SIG-M5 (cell line): ENCODE data around the gene PLEKHH2.
"Not testable (repeated sequence)": the region's sequence is repeated elsewhere in the genome, so short reads cannot be mapped to it uniquely, and the experiment has no call there.

Experiments
- DNase-seq: peaks from one replicate; lab custom pipeline; 2025; lab: John Stamatoyannopoulos, UW

Gene PLEKHH2

DNA sequence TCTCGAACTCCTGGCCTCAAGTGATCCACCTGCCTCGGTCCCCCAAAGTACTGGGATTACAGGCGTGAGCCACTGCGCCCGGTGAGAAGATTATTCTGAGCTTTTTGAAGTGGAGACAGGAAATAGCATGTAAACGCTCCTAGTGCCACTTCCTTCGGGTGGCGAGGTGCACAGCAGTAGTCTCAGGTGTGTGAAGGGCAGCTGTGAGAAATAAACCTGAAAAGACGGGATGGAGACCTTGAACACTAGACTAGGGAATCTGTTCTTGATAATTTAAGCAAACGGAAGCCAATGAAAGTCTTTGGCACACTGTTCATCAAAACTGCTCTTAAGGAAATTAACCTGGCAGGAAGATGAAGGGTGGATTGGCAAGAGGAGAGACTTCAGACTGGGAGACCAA lies 439 bp upstream of the PLEKHH2 start:
- no peak for DNase-seq

DNA sequence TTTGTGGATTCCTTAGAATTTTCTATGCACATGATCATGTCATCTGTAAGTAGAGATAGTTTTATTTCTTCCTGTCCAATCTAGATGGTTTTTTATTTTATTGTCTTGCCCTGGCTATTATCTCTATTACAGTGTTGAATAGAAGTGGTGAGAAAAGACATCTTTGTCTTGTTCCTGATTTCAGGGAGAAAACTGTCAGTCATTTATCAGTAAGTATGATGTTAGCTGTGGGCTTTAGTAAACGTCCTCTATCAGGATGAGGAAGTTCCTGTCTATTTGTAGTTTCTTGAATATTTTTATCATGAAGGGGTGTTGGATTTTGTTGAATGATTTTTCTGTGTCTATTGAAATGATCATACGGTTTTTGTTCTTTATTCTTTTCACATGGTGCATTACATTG lies 5.3 kb downstream of the PLEKHH2 start:
- DNase-seq: no peak

DNA sequence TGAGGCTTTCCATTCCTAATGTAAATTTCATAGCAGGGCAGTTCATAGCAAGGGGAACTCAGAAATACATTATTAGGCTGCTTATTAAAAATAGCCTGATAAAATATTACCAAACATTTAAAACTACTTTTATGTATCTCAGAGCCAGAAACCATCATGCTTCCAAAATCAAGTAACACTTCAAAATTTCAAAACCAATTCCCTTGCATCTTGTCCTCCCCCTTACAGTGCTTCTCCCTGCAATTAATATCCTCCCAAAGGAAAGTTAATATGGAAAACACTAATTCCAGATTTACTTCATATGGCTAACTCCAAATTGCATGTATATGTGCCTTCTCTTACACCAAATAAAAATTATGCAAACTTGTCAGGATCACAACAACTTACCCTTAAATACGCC lies 6.6 kb downstream of the PLEKHH2 start:
- DNase-seq: no peak

DNA sequence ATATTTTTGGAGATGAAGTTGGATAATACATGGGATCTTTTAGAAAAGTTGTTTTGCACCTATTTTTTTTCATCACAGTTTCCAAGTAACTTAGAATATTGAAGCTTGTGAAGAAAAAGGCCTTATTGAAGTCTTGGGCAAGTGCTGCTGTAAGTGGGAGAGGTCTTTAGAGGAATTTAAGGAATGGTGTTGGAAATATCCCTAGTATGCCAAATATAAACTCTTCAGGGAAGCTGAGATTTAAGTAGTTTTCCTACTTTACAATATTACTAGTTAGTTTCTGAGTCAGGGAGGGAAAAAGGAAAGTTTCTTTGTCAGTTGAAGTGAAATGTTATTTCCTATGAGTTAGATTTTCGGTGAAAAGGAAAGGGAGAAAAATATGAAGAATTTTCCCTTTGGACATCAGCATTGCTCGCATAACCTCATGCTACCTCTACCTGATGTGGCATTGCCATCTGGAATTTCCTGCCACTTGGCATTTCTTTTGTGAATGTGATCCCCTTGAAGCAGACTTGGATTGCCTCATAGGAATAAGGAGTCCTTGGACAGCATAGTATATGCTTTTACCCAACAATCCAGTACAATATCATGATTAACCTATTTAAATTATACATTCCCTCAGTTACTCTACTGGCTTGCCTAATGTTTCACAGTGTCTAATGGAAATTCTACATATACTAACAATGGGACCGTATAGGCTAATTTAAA lies 12.1 kb downstream of the PLEKHH2 start:
- no peak for DNase-seq

DNA sequence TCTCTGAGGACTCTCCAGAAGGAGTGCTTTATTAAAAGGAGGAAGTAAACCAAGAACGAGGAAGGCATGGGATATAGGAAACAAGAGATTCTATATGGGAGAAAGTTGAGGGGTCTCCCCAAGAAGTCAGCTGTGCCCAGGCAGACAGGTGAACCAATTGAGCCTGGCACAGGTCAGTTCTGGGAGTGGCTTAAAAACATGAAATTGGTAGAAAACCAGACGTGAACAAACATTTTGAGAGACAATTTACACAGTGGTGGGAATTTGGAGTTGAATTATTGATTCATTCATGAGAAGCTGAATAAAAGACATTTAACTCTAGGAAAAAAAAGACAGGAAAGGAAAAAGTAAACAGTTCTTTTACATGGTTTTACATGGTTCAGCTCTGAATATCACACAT lies 16.4 kb downstream of the PLEKHH2 start:
- DNase-seq: no peak

DNA sequence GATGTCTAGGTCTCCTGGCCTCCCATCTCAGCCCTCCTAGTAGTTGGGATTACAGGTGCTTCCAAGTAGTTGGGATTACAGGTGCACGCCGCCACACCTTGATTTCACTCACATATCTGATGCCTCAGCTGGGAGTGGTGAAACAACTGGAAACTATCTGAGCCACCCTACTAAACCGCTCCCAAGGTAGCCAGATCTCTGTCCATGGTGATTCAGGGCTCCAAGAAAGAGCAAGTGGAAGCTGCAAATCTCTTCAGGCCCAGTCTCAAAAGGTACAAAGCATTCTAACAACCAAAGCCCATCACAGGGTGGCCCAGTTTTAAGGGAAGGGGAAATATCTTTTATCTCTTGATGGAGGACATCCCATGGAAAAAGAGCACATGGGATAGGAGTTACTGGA lies 20.2 kb downstream of the PLEKHH2 start:
- DNase-seq: no peak

DNA sequence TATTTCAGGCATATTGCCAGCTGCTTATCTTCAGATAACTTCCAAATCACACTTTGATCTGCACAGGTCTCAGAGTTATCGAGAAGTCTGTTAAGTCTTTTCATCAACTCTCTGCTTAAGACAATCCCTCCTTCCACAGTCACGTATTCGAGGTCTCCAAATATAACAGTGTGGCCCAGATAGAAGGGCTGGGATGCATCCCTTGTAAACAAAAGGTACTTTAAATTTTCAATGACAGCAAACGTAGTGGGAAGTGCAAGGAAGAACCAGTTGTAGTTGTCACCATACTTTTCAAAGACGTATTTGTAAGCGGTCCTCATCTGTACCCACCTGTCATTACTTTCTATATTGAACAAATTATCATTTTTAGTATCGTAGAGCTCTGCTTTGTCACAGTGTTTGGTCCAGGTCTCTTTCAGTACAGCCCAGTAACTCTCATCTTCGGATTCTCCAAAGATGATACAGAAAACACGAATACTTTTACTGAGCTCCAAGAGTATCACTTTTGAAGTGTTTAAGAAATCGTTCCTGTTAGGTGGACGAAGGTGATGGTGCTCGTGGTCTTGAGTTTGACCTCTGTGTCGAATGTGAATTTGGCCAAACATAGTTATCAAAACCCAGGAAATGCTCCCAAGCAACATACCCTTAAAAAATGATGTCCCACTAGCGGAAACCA lies 38.7 kb downstream of the PLEKHH2 start:
- no peak for DNase-seq

DNA sequence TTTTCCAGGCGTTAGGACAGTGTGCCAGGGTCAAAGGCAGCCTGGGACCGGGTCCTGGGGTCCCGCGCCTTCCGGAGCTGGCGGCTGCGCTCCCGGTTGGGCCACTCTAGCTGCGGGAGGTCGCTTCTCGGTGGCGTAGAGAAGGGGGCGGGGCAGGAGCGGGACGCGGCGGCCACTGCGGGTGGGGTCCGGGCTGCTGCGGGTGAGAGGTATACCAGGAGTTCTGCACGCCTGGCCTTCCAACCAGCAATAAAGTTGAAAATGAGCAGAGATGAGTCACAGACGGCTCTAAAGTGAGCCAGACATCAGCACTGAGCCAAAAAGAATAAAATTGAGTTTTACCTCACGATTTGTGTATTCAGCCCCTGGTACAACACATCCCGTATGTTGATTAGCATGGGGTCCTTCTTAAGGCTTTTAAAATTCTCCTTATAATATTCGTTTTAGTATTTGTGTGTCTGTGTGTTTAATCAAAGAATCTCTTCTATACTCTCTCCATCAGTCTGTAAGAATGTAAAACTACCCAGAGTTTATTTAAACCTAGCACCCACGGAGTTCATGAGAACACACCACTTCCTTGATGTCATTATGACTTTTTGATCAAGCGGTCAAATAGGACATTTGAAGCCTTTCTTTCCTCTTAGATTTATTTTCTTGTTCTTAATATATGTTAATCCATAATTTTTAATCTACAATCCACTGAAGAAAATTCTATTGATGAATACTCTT lies 39.4 kb downstream of the PLEKHH2 start, which contains the start of gene C1GALT1C1L:
Gene C1GALT1C1L, minus strand, starts transcription at position 108 of the 729 bp plus-strand sequence. Its CDS starts 107 bp downstream, at position 1.
- no peak for DNase-seq

DNA sequence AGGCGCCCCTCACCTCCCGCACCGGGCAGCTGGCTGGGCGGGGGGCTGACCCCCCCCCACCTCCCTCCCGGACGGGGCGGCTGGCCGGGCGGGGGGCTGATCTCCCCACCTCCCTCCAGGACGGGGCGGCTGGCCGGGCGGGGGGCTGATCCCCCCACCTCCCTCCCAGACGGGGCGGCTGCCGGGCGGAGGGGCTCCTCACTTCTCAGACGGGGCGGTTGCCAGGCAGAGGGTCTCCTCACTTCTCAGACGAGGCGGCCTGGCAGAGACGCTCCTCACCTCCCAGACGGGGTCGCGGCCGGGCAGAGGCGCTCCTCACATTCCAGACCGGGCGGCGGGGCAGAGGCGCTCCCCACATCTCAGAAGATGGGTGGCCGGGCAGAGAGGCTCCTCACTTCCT lies 40.7 kb downstream of the PLEKHH2 start:
- not testable (repeated sequence) for DNase-seq

DNA sequence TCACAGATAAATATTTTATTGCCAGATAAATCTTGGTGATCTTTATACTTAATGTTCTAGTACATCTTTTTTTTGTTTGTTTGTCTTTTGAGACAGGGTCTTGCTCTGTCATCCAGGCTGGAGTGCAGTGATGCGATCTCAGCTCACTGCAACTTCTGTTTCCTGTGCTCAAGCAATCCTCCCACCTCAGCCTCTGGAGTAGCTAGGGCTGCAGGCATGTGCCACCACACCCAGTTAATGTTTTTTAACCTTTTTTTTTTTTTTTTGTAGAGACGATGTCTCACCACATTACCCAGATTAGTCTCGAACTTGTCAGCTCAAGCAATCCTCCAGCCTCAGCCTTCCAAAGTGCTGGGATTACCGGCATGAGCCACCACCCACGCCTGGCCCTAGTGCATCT lies 48.3 kb downstream of the PLEKHH2 start:
- no peak for DNase-seq

DNA sequence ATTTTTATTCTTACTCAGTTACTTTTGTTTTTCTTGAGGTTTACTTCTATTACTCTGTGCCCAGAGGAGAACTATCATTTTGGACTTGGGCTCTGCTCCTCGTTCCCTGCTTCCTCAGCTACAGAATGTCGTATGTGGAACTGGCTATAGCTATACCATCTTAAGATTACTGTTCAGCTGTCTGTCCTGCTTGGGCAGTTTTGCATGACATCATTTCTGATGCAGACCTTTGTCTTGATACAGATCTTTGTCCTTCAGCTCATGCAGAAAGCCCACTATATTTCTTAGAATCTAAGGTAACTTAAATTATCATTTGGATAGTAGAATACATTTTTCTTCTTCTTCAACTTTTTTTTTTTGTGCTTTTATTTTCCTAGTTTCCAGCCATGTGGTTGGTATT lies 52.9 kb downstream of the PLEKHH2 start:
- no peak for DNase-seq

DNA sequence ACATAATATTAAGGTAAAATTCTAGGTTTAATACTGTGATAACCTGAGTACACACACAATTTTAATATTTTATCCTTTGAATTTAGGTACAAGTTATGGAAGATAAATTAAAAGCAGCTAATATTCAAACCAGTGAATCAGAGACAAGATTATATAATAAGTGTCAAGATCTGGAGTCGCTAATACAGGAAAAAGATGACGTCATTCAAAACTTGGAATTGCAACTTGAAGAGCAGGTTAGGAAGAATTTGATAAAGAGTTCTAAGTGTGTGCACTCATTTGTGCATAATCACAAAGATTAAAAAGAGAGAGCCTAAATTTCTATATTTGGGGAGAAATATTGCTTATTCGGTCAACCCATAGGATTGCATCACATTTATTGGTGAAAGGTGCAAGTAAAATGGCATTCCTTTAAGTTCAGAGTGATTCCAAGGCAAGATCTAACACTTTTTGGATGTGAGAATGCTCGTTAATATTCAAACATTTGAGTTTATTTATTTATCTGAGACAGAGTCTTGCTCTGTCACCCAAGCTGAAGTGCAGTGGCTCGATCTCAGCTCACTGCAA lies 55.5 kb downstream of the PLEKHH2 start:
- DNase-seq: no peak

DNA sequence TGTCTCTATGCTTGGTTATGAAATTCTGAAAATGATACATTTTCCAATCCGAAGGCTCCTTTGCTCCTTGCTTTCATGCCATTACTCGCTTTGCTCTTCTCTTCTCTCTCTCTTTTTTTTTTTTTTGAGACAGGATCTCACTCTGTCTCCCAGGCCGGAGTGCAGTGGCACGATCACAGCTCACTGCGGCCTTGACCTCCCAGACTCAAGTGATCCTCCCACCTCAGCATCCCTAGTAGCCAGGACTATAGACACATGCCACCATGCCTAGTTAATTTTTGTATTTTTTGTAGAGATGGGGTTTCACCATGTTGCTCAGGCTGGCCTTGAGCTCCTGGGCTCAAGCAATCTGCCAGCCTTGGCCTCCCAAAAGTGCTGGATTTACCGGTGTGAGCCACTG lies 61.1 kb downstream of the PLEKHH2 start:
- DNase-seq: not testable (repeated sequence)

DNA sequence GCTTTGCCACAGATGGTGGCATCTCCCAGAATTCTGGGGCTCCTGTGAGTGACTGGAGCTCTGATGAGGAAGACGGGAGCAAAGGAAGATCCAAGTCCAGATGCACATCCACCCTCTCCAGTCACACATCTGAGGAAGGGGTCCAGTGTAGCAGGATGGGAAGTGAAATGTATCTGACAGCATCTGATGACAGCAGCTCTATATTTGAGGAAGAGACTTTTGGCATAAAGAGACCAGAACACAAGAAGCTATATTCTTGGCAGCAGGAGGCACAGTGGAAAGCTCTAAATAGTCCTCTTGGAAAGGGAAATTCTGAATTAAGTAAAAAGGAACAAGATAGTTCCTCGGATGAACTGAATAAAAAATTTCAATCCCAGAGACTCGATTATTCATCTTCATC lies 62.7 kb downstream of the PLEKHH2 start:
- no peak for DNase-seq

DNA sequence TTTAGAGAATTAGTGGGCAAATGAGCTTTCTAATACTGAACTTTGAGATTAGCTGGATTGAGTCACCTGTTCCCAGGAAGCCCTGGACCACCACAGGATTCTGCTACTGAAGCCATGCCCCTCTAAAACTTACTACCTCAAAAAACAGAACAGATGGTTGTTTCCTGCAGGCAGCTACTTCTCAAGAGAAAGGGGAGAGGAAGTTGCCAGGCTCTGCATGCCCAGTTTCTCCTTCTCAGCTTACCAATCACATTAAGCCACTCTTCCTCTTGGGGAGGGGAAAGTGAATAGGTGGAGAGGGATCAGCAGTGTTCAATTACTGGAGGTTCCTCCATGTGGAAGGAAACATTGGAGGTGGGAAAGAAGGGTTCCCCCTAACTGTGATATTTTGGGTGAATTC lies 64.1 kb downstream of the PLEKHH2 start:
- DNase-seq: no peak

DNA sequence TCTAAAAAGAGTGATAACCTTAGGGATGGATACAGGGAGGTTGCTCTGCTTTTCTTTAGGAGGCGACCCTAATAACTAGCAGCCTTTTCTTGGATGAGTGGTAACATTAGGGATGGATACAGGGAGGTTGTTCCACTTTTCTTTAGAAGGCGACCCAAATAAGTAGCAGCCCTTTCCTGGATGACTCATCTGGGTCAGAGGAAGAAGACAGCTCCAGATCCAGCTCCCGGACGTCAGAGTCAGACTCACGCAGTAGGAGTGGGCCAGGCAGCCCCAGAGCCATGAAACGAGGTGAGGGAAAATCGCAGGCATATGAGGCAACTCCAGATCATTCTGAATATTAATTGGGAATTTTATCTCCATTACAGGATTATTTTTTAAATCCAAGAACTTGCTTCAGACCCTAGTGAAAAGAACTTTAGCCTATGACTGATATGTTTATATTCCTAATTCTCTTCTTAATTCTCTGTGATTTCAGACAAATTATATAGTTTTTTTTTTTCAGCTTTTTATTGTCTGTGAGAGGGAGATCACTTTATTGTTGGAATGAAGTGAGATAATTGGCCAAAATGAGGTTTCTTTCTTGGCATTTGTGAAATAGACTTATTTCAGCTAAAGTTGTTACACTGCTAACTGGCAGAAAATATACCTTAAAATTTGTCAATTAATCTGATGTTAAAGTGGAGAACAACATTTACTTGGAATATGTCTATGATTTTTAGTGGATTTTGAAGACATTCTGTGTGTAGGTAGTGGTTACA lies 70.4 kb downstream of the PLEKHH2 start:
- DNase-seq: no peak

DNA sequence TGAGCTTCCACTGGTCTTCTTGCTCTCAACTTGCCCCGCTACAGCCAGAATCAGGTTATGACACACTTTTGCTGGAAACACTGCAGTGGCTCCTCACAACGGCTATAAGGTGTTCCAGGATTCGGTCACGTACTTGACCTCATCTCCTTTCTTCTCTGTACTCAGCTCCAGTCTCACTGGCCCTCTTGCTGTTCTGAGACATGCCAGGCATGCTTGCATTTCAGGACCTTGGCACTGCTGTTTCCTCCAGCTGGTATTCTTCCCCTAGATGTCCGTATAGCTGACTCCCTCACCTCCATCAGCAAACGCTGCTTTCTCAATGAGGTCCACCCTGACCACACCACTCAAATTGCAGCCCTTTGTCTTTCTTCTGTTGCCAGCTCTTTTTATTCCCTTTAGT lies 71.1 kb downstream of the PLEKHH2 start:
- no peak for DNase-seq

DNA sequence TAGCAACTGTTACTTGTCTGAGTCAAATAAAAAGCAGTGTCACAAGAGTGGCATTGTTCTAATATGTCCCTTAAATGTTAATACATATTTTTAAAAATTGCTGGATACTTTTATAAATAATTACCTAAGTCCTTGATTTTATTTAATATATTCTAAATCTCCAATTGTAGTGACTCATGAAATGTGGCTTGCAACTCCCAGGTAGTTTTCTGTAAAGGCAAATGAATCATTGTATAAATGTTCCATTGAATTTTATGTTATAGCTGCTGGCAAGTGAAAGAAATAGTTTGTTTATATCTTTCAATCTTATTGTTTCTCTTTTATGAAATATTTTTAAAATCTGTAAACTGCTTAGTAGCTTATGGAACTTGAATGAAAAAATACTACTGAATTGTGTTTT lies 71.8 kb downstream of the PLEKHH2 start:
- DNase-seq: no peak

DNA sequence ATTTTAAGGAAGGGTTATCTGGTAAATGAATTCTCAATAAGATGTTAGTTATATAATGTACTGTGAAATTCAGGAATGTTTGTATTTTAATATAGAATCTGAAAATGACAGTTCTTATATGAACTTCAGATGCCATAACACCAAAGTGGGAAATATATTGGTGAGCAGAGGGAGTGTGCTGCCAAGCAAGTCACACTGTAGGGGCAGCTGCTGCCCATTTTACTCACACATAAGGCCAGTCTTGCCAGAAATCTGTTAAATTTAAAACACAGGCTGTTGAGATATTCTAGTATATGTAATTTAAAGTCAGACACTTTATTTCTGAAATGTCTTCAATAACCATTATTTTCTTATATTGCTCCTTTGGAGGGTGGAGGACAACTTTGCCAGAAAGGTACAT lies 73.8 kb downstream of the PLEKHH2 start:
- DNase-seq: no peak

DNA sequence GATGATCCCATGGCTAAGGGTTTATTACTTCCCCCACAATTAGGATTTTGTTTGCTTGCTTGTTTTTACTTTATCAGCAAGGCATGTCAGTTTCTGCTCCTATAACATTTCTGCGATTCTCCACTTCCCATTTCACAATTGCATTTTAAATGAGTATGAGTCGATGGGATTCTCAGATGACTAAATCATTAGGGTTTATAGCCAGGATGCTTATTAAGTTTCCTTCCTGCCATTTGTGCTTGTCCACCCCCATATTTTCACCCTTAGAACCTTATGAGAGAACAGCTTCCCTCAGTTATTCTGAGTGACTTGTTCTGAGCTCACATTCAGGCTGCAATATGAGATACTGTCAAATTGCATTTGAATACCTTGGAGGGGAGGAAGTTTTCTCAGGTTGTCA lies 77.1 kb downstream of the PLEKHH2 start:
- DNase-seq: no peak

DNA sequence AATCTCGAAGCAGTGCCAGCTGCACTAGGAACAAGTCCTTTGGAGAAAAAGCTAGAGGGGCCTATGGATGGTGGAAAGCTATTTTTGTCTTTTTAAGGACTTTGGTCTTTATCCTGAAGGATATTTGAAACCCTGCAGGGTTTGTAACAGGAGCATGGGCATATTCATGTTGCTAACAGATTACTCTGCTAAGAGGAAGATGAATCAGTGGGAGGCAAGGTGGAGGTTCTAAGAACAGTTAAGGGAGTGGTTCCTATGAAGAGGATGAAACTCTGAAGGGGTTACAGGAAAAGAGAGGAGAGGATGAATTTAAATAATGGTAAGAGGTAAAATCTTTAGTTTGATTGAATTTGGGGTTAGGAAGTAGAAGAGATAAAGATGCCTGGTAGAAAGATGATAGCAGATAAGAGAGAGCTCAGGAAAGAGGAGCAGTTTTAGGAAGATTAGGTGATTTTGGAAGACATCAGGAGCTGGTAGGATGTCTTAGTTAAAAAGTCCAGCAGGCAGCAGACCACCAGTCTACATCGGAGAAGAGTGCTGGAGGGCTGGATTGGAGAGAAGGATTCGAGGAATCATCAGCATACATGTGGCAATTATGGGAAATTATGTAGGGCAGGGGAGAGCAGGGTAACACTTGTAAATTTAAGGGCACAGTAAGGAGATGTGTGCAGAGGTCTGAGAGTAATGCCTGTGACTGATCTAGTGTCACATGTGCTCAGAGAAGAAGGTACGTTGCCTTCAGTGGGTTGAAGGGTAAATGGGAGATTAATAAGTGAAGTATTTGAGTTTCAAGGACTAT lies 78.4 kb downstream of the PLEKHH2 start:
- DNase-seq: no peak
